Stimulated activated CD4-positive, alpha-beta T cell treated with anti-CD3 and anti-CD28 coated beads, Interleukin-1b, Interleukin-23, amount 100 ng/mL, for 4 hours (primary cell): ENCODE measurements around the gene DYNLT2B.
A peak's percentile ranks its signal among the peaks of the same experiment; 100 is the strongest.
"Not testable (repeated sequence)": the region's sequence is repeated elsewhere in the genome, so short reads cannot be mapped to it uniquely, and the experiment has no call there.

Experiments
- DNase-seq, 2 donors: peaks; one replicate each; pipeline ENCODE4 v3.0.0-alpha.2; 2020; ENCODE audit warnings: low read depth in 2 of 2

DYNLT2B gene

DNA sequence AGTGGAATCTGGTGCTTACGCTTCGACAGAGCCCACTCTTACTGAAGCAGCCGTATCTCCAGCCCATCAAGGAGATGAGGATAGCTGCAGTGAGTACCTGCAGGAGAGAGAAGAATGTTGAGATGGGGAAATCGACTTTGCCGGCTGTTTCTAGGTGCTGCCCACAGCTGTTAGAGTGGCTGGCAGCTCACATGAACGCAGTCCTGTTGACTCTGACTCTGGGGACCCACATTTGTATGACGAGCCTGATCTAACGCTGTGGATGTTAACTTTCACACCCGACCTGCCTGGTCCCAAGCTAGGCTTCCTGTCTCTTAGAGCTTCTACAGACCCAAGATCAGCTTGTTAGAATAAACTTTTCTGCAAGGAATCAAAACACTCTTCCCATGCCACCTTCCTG is 8.9 kb upstream of the DYNLT2B start:
- DNase-seq: no peak

DNA sequence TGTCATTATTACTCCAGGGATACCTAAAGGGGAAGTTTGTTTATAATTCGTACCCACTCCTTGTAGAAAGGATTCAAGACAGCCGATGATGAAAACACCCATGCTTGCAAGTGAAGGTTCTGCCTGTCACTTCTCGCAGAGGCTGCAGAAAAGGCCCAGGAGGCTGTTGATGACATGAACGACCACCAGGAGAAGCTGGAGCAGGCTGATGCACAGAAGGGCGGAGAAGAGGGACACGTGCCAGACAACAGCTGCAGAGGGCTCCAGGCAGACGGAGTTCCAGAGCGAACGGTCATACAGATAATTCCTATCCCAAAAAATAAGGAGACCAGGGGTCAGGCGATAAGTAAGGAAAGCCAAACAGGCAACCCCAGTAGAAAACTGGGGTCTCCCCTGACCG is 5.7 kb upstream of the DYNLT2B start:
- no peak for DNase-seq

GRCh38 chr3:196323016-196323415 is 5.0 kb upstream of the DYNLT2B start:
- no peak for DNase-seq

DNA sequence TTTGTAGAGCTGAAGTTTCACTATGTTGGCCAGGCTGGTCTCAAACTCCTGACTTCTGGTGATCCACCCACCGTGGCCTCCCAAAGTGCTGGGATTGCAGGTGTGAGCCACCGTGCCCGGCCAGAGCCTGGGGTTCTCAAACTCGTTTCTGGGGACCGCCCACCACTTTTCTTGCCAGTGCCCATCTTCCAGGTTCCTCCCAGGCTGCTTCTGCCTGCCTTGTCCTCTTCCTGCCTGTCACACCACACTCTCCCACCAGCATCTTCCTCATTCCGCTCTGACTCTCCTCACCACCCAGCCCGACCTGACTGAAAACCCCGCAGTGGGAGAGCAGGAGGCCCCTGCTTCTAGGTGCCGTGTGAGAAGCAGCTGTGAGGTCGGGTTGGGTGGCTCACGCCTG is 3.1 kb upstream of the DYNLT2B start:
- DNase-seq: no peak

GRCh38 chr3:196320137-196320536 is 2.1 kb upstream of the DYNLT2B start:
- no peak for DNase-seq

DNA sequence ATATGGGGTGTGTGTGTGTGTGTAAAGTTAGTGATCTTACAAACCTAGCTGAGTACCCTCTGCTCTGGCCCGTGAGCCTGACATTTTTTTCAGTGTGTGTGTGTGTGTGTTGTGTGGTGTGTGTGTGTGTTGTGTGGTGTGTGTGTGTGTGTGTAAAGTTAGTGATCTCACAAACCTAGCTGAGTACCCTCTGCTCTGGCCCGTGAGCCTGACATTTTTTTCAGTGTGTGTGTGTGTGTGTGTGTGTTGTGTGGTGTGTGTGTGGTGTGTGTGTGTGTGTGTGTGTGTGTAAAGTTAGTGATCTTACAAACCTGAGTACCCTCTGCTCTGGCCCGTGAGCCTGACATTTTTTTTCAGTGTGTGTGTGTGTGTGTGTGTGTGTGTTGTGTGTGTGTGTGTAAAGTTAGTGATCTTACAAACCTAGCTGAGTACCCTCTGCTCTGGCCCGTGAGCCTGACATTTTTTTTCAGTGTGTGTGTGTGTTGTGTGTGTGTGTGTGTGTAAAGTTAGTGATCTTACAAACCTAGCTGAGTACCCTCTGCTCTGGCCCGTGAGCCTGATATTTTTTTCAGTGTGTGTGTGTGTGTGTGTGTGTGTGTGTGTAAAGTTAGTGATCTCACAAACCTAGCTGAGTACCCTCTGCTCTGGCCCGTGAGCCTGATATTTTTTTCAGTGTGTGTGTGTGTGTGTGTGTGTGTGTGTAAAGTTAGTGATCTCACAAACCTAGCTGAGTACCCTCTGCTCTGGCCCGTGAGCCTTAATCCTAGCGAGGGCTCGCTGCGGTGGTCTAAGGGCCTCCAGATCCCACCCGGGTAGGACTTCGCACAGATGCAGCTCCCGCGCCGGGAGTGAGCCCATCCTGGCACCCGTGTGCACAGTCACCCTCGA is 997 bp downstream of the DYNLT2B start:
- not testable (repeated sequence) for DNase-seq

- DNase-seq: no peak
Observed at GRCh38 chr3:196315821-196316220, 2.2 kb downstream of the DYNLT2B start.

DNA sequence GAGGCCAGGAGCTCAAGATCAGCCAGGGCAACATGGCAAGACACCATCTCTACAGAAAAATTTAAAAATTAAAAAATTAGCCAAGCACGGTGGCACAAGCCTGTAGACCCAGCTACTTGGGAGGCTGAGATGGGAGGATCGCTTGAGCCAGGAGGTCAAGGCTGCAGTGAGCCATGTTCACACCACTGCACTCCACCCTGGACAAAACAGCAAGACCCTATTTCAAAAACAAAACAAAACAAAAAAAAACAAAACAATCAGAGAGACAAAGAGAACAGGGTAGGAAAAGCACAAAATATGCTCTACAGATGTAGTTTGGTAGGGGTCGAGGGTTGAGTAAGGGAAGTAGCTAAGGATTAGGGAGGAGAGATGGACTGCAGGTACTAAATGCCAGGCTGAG is 3.4 kb downstream of the DYNLT2B start:
- DNase-seq: no peak

- DNase-seq: not testable (repeated sequence)
Observed at GRCh38 chr3:196314086-196314485, 4.0 kb downstream of the DYNLT2B start.

DNA sequence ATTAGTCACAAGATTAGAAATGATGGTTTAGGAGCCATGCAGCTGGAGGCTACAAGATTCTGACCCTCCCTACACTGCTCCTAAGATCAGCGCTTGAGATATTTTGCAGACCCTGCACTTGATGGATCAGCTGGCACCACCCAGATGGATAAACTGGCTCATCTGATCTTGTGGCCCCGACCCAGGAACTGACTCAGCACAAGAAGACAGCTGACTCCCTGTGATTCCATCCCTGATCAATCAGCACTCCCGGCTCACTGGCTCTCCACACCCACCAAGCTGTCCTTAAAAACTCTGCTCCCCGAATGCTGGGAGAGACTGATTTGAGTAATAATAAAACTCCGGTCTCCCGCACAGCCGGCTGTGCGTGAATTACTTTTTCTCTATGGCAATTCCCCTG is 15.1 kb downstream of the DYNLT2B start:
- not testable (repeated sequence) for DNase-seq

- not testable (repeated sequence) for DNase-seq
Observed at GRCh38 chr3:196302551-196302950, 15.5 kb downstream of the DYNLT2B start.

GRCh38 chr3:196298521-196298920 is 19.5 kb downstream of the DYNLT2B start:
- no peak for DNase-seq

GRCh38 chr3:196292286-196292923 is 25.6 kb downstream of the DYNLT2B start:
- no peak for DNase-seq

GRCh38 chr3:196288141-196288460 is 29.9 kb downstream of the DYNLT2B start:
- no peak for DNase-seq

- DNase-seq: peak; percentile 47 to 59
Observed at GRCh38 chr3:196287440-196288140, 30.4 kb downstream of the DYNLT2B start, which contains the start of gene PCYT1A. Gene PCYT1A, minus strand, starts transcription at chr3:196287726. Its CDS starts 17,195 bp downstream, at chr3:196270531.

DNA sequence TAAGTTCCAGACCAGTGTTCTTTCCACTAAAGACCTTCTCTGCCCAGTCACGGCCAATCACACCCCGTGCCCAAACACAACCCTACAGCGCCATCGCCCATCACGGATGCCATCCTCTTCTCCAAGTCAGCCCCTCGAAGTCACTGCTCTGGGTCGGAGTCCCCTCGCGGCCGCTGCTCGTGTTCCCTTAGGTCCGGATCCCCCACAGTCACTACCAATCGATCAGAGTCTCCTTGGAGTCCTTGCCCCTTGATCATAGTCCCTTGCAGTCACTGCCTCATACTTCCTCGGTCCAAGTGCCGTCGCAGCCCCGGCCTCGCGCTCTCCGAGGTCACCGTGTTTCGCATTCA is 31.0 kb downstream of the DYNLT2B start:
- peak in 1 of 2 donors; percentile 8 for DNase-seq

- DNase-seq: no peak
Observed at GRCh38 chr3:196284396-196284795, 33.6 kb downstream of the DYNLT2B start.

DNA sequence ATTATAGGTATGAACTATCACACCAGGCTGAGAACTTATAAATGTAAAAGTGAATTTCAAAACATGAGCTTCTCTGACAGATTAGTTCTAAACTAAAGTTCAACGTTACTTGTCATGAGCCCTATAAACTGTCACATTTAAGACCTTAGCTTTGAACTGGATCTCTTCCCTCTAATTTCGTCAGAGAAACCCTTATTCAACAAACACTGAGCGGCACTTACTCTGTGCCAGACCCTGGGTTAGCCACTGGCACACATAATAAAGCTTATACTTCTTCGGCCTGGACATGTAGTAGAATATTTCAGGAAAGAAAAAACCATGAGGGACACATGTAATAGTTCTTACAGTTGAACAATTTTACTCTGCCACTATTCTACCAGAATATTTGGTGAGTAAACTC is 36.1 kb downstream of the DYNLT2B start:
- DNase-seq: no peak

DNA sequence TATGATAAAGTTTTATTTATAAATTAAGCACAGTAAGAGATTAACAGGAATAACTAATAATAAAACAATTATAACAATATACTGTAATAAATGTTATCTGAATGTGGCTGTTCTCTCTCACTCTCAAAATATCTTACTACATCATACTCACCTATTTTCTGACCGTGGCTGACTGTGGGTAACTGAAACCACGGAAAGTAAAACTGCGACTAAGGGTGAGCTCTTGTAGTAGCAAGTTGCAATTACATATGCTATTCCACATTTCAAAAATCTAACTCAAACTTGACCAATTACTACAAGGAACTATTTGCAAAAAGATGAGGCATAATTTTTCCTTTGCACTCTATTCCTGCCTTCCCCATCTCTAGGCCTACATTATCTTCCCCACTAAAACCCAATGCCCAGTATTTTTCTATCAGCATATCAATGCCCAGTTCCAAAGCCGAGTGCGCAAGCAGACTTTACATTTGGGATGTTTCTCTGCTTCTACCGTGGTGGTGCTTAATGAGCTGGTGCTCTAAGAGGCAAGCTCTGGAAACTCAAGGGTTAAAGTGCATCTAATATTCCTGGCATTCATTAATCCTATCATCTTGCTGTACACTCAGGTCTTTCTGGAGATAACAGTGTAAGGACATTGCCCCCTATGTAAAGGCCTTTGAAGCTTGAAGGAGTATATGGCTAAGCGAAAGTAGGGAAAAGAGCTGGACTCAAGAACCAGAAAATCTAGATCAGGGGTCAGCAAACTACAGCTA is 37.2 kb downstream of the DYNLT2B start:
- DNase-seq: no peak

DNA sequence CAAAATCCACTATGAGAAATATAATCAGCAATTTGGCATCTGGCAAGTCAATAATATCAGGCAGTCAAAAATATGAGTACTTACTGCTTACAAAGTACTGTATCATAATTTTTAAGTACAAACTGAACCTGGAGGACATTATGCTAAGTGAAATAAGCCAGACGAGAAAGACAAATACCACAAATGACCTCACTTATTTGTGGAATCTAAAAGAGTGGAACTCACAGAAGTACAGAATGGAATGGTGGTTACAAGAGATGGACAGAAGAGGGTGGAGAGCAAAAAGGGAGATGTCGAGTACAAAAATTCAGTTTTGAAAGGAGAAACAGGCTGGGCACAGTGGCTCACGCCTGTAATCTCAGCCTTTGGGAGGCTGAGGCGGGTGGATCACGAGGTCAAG is 42.9 kb downstream of the DYNLT2B start:
- no peak for DNase-seq

DNA sequence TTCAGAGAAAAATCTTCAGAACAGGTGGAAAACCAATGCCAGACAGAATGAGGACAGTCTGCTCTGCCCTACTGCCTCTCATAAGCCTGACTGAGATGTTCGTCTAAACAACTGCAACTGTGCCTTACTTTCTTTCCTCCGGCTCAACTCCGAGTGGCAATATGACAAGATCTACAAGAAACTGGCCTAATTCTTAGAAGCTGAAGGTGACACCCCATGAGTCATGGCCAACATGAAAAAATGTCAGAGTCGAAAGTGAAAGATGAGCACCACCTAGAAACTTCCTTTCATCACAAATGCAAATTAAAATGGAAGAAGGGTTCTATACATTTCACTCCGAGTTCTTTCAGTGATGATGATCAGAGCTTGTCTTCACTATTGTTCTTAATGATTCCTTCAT is 43.5 kb downstream of the DYNLT2B start:
- peak; percentile 16 to 57 for DNase-seq

- no peak for DNase-seq
Observed at GRCh38 chr3:196273655-196274054, 44.4 kb downstream of the DYNLT2B start.
